Dermis blood vessel endothelial cell (primary cell): ENCODE measurements around the gene RGS12. TPM values are rescaled to one million over a fixed set of nuclear protein-coding genes. Genes with fewer than 3 reads are reported as not detected.

Source experiments
- DNase-seq: peaks from one replicate; pipeline ENCODE4 v3.0.0; 2010
- total RNA-seq: library from RNA; depleted of rRNA; stranded (reverse); fragments of >200 nt; gene quantifications from 2 replicates; pipeline ENCODE4 v1.2.3, GENCODE V29; 2014

Gene RGS12
- total RNA-seq, 1 donor from 2014 or later = 56.3 TPM

GRCh38 chr4:3311489-3312171 lies 18.8 kb downstream of the RGS12 start:
- no peak for DNase-seq

DNA sequence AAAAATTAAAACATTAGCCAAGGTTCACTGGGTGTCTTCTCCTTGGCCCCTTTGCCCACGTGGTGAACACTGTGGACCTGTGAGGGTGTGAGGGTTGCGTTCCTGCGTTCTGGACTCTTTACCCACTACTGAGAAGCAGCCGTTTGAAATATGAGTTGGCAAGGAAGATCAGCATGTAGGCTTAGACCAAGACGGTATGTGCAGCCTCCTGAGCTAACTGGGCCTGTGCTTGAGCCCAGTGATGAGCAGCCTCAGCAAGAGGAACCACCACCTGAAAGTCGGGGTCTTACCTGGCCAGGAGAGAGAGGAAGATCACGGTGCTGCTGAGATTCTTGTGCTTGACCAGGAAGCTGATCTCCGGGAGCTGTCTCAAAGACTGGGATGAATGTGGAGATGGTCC lies 19.5 kb downstream of the RGS12 start:
- DNase-seq = no peak

DNA sequence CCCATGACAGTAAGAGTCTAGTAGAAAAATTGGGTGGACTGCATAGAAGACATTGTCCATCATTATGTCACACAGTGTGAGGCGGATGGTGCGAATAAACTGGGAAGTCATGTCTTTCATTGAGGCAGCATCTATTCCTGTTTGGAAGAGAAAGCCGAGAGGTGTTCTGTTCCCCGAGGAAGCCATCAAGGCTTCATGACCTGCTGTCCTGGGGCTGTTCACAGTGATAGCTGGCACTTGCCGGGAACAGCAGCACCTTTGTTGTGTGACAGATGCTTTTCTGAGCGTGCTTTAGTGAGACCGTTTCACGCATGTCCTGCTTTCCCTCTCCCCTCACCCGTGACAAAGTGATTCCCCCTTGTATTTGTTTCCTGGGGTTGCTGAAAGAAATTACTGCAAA lies 20.3 kb downstream of the RGS12 start:
- DNase-seq = no peak

GRCh38 chr4:3313556-3314228 lies 20.9 kb downstream of the RGS12 start:
- DNase-seq = no peak

DNA sequence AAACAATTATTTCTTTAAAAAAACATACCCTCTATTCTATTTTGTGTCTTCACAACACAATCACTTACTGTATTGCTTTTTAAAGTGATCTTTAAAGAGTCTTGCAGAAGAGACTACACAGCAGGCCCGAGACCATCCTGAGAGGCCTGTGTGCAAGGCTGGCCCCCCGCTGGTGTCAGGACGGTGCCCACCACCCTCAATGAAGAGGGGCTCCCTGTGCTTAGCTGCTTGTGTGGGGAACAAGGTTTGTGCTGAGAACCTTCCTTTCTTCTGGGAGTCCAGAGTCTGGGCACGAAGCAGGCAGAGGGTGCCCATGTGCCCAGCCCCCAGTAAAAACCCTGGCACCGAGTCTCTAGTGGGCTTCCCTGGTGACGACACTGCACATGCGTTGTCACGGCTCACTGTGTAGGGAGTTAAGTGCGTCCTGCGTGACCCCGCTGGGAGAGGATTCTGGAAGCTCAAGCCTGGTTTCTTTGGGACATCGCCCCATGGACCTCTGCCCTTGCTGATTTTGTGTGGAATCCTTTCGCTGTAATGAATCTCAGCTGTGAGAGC lies 22.0 kb downstream of the RGS12 start:
- DNase-seq = no peak

DNA sequence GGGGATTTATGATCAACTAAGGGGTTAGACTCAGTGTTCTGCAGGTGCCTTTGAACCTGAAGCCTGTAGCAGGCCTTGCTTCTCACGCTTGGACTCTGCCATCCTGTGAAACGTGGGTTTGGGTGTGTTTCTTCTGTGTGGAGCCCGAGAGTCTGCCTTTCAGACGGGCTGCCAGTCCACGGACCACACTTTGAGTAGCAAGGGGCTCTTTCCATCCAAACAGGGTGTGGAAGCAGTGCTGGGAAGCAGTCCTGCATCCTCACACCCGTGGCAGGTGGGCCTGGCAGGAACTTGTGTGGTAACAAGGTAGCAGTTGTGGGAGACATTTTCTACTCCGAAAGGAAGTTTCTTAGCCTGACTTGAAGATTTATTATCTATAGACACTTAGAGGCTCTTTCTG lies 22.7 kb downstream of the RGS12 start:
- no peak for DNase-seq

DNA sequence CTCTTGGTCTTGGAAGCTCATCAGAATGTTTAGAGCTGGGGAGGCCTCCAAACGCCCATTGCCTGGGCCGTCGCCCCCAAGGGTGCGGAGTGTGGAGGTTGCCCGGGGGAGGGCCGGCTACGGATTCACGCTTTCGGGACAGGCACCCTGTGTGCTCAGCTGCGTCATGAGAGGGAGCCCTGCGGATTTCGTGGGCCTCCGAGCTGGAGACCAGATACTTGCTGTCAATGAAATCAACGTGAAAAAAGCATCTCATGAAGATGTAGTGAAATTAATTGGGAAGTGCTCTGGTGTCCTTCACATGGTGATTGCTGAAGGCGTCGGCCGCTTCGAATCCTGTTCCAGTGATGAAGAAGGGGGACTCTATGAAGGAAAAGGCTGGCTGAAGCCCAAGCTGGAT lies 23.3 kb downstream of the RGS12 start:
- no peak for DNase-seq

GRCh38 chr4:3317011-3317655 lies 24.3 kb downstream of the RGS12 start:
- DNase-seq = no peak

GRCh38 chr4:3317656-3318211 lies 24.9 kb downstream of the RGS12 start:
- no peak for DNase-seq

DNA sequence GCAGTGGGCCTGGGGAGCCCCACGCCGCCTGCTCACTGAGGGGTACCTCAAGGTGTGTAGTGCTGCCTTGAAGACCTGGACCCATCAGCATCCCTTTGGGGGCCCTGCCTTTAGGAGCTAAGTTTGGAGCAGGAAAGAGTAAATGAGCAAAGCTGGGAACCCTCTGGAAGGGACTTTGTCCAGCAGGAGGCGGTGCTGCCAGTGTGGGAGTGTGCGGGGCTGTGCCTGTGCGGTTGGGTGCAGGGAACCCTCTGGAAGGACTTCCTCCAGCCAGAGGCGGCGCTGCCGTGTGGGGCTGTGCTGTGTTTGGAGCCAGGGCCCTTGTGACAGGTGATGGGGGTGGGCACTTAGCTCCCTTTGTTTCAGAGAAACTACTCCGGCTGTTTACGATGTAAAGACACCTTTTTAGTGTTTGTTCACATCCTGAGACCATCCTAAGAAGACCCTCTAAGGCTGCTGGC lies 25.8 kb downstream of the RGS12 start:
- no peak for DNase-seq

GRCh38 chr4:3320361-3321023 lies 27.7 kb downstream of the RGS12 start:
- no peak for DNase-seq

DNA sequence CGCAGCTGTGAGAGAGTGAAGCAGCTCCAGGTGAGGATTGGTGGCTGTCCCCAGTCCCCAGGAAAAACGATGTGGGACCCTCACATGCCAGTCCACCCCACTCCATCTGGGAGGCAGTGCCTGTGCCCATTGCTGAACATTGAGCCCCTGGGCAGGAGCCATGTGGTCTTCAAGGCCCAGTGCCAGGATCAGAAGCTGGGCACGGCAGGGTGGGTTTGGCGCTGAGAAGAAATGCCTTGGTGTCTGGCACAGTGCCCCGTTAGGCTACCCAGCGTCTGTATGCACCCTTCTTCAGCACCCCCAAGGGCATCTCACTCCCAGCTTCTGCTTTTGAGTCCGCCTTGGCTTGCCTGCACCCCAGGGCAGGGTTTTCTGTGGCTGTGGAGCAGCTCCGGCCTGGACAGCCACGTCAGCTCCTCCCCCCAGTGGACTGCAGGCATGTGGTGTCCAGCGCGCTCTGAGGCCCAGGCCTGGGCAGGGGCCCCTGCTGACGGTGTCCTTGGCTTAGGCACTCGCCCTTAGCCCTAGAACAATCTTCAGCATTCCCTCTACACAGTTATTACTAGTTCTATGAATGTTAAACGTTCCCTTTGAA lies 28.6 kb downstream of the RGS12 start:
- DNase-seq = no peak

GRCh38 chr4:3322059-3322550 lies 29.3 kb downstream of the RGS12 start:
- no peak for DNase-seq

DNA sequence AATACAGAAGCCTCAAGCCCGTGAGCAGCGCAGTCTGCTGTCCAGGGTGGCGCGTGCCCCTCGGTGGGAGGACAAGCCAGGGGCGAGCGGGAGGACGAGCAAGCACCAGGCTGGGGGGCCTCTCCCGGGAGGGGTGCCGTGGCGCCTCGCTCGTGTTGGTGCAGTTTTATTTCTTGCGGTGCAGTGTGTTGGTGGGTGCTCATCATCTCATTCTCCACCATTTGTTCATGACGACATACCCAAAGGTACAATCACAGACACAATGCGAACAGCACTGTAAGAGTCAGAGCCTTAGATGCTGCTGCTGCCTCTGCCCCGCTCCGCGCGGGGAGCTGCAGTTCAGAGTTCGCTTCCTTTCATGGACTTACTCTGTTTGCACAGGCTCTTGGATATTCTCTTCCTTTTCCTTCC lies 30.3 kb downstream of the RGS12 start:
- peak; percentile 60 for DNase-seq

DNA sequence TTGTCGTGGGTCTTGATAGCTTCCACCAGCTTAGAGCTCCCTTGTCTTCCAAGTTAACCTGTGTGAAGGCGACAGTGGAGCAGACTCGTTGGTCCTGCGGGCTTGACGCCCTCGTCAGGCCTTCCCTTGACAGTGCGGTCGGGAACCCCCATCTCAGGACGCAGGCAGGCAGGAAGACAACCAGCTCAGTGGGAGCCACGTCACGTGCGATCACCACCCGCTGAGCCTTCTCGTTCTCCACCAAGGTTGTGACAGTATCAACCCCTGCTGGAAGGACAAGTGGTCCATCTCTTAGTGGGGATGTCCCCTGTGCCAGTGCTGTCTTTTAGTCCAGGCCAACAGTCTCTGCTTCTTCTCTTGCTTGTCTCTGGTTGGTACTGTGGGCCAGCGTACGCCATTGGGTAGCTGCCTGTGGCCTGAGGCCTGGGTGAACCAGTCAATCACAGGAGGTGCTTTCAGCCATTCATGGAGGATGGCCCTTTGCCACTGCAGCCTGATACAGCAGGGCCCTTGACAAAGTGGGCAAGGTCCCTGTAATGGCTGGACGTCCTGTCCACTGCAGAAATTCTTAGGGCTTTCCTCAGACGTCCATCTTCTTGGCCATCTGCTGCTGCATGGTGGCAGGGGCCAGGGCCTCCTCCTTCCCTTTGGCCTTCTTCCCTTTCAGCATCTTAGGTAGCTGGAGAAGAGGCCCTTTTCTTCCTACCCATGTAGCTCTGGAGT lies 31.4 kb downstream of the RGS12 start:
- DNase-seq = no peak

GRCh38 chr4:3328814-3329663 lies 36.2 kb downstream of the RGS12 start:
- DNase-seq = no peak

- no peak for DNase-seq
Measured at GRCh38 chr4:3329887-3330286, 37.1 kb downstream of the RGS12 start.

GRCh38 chr4:3330707-3331106 lies 37.9 kb downstream of the RGS12 start:
- DNase-seq = peak; percentile 63

GRCh38 chr4:3331511-3332394 lies 38.9 kb downstream of the RGS12 start:
- DNase-seq = peak; percentile 75
